GM19395 (cell line): Measurements from ENCODE around the gene NAT8L.
"Not testable (repeated sequence)": the region's sequence is repeated elsewhere in the genome, so short reads cannot be mapped to it uniquely, and the experiment has no call there.

Experiments used
- ATAC-seq: cut with Tn5 transposase; IDR thresholded peaks from one replicate; pipeline ENCODE4 v1.9.1; 2021; ENCODE audit warnings: mild to moderate bottlenecking, moderate library complexity; ENCODE audit not compliant: unreplicated experiment

NAT8L gene

GRCh38 chr4:2059046-2059725 is at the start of gene NAT8L:
Gene NAT8L, plus strand, starts transcription at chr4:2059327. Its CDS starts 185 bp downstream, at chr4:2059512.
- no peak for ATAC-seq

GRCh38 chr4:2009651-2010233 is 49.4 kb upstream of the NAT8L start:
- ATAC-seq: peak; percentile 27

- ATAC-seq: no peak
Observed at GRCh38 chr4:2011583-2011982, 47.5 kb upstream of the NAT8L start.

GRCh38 chr4:2015008-2015407 is 44.1 kb upstream of the NAT8L start:
- no peak for ATAC-seq

GRCh38 chr4:2021358-2022018 is 37.6 kb upstream of the NAT8L start:
- ATAC-seq: not testable (repeated sequence)

- ATAC-seq: no peak
Observed at GRCh38 chr4:2024683-2025082, 34.4 kb upstream of the NAT8L start.

- no peak for ATAC-seq
Observed at GRCh38 chr4:2025817-2026216, 33.3 kb upstream of the NAT8L start.

- ATAC-seq: not testable (repeated sequence)
Observed at GRCh38 chr4:2027120-2027519, 32.0 kb upstream of the NAT8L start.

GRCh38 chr4:2031161-2031560 is 28.0 kb upstream of the NAT8L start:
- ATAC-seq: not testable (repeated sequence)

GRCh38 chr4:2036327-2036726 is 22.8 kb upstream of the NAT8L start:
- no peak for ATAC-seq

- no peak for ATAC-seq
Observed at GRCh38 chr4:2036866-2037265, 22.3 kb upstream of the NAT8L start.

- ATAC-seq: no peak
Observed at GRCh38 chr4:2040391-2041238, 18.5 kb upstream of the NAT8L start.

GRCh38 chr4:2041239-2042130 is 17.6 kb upstream of the NAT8L start:
- ATAC-seq: peak; percentile 64

GRCh38 chr4:2042204-2042946 is 16.8 kb upstream of the NAT8L start:
- no peak for ATAC-seq

GRCh38 chr4:2042947-2043395 is 16.2 kb upstream of the NAT8L start:
- ATAC-seq: no peak

GRCh38 chr4:2043396-2044118 is 15.6 kb upstream of the NAT8L start:
- no peak for ATAC-seq

- no peak for ATAC-seq
Observed at GRCh38 chr4:2044119-2044485, 15.0 kb upstream of the NAT8L start.

GRCh38 chr4:2044542-2045517 is 14.3 kb upstream of the NAT8L start:
- no peak for ATAC-seq
